H1 (cell line): ENCODE results near the gene ZNF532. TPM values are rescaled to one million over a fixed set of nuclear protein-coding genes. Genes with fewer than 3 reads are reported as not detected.

Source experiments
- ATF2 ChIP-seq: IDR thresholded peaks from 2 replicates; pipeline ENCODE4 v1.6.1; 2012; ENCODE audit warnings: low read length, inconsistent platforms
- EP300 ChIP-seq, 2 experiments: IDR thresholded peaks; 1 replicate in 1 of 2; 2 replicates in 1 of 2; pipeline ENCODE4 v1.6.1; 2011 to 2012; ENCODE audit warnings: low read depth in 2 of 2, low read length in 2 of 2, mild to moderate bottlenecking in 2 of 2, borderline replicate concordance in 1 of 2, inconsistent platforms in 1 of 2, moderate library complexity in 1 of 2
- RBBP5 ChIP-seq: IDR thresholded peaks from 2 replicates; pipeline ENCODE4 v1.7.1; 2012; ENCODE audit warnings: low read depth, mild to moderate bottlenecking, inconsistent platforms, low read length, moderate library complexity, borderline replicate concordance
- TAF1 ChIP-seq: IDR thresholded peaks from 2 replicates; pipeline ENCODE4 v1.6.1; 2011; ENCODE audit warnings: mild to moderate bottlenecking, low read depth, low read length
- polyA plus RNA-seq, 7 experiments: library from polyadenylated mRNA; depleted of rRNA in 3 of 7; stranded (reverse) in 5 of 7; unstranded in 2 of 7; fragments of >200 nt in 5 of 7; fragments of 200-250 nt in 2 of 7; gene quantifications; 1 replicate in 5 of 7; 2 replicates in 1 of 7; 4 replicates in 1 of 7; pipeline versions ENCODE4 v1.2.1 to v1.2.3, GENCODE V29; 2011 to 2013; ENCODE audit warnings: missing spikeins in 2 of 7, mixed read lengths in 2 of 7
- total RNA-seq: library from RNA; stranded (reverse); fragmentation: NEBNext Ultra II Directional; extraction: Animal tissue kit (Norgen Biotek cat#: 25700); gene quantifications from 2 replicates; pipeline ENCODE4 v1.2.1, GENCODE V29; 2021

The ZNF532 gene
- total and polyA plus RNA-seq, 2 of the 8 experiments (the other 6 are each of a cell fraction or from before 2014, with no cell fraction given), result 143 to 240 TPM

- TF ChIP-seq EP300 (IDR thresholded peaks at IDR 0.05; ENCODE audit: borderline replicate concordance in 1 of 2, low read depth in 2 of 2, low read length in 2 of 2) (peak in 1 of 2 experiments; percentile 59; a peak in 1 of 3 replicates), ATF2 (peak; percentile 20; the same call in 1 of the 2 replicates), TAF1 (peak; percentile 83), RBBP5 (no peak)
These were observed at the start of gene ZNF532 (continued) for GRCh38 chr18:58864146-58865032.
